Measurements from ENCODE around the gene TMEM132C. TPM values are rescaled to one million over a fixed set of nuclear protein-coding genes. Genes with fewer than 3 reads are reported as not detected.
A peak's percentile ranks its signal among the peaks of the same experiment; 100 is the strongest.

The TMEM132C gene
- total RNA-seq, 1 donor from 2014 or later: 6.7 TPM

DNA sequence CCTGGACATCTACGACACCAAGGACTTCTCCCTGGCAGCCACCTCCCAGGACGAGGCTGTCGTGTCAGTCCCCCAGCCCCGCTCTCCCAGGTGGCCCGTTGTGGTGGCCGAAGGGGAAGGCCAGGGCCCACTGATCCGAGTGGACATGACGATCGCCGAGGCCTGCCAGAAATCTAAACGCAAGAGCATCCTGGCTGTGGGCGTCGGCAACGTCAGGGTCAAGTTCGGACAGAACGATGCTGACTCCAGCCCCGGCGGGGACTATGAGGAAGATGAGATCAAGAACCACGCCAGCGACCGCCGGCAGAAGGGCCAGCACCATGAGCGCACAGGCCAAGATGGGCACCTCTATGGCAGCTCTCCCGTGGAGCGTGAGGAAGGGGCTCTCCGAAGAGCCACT lies 438.2 kb downstream of the TMEM132C start:
- DNase-seq (ENCODE audit: low spot score): no peak

DNA sequence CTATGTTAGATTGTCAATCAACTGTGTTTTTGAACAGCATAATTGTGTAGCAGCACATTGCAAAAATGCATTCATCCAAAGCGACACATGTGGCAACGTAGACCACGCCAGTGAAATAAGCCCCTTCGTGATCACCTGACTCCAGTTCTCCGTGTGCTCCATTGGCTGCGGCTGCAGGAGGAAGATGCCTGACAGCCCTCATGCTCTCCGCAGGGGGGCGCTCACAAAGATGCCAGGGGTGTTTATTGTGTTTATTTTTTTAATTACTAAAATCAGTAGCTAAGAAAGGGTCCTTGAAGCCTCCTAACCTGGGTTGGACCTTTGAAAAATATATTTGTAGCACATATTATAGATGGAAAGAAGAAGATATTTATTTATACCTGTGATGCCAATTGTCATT lies 440.5 kb downstream of the TMEM132C start:
- no peak for DNase-seq (ENCODE audit: low spot score)

DNA sequence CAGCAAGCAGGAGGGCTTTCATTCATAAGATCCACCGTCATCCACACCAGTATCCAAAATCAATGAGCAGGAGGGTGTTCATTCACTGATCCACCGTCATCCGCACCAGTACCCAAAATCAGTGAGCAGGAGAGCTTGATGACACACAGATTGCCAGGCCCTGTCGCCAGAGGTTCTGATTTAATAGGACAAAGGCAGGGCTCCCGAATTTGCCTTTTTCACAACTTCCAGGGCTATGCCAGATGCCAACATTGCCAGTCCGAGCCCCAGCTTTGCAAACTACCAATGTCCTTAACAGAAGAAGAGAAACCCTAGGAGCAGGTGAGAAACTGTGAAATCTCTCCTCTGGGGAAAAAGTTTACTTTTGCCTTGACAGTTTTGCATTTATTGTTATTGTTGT lies 441.8 kb downstream of the TMEM132C start:
- no peak for DNase-seq (ENCODE audit: low spot score)

DNA sequence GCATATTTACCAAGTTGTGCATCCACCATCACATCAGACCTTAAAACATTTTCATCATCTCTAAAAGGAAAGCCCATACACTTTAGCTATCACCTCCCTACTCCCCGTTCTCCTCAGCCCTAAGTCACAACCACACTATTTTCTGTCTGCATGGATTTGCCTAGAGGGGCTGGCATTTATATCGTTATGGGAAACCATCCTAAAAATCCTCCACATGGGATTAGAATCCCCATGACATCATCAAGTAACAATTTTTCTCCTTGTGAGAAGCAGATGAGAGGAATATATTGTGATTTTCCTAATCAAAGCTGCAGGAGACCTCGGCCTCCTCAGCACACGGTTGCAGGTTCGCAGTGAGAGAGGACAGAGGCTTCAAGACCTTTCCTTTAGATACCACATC lies 442.7 kb downstream of the TMEM132C start:
- no peak for DNase-seq (ENCODE audit: low spot score)

DNA sequence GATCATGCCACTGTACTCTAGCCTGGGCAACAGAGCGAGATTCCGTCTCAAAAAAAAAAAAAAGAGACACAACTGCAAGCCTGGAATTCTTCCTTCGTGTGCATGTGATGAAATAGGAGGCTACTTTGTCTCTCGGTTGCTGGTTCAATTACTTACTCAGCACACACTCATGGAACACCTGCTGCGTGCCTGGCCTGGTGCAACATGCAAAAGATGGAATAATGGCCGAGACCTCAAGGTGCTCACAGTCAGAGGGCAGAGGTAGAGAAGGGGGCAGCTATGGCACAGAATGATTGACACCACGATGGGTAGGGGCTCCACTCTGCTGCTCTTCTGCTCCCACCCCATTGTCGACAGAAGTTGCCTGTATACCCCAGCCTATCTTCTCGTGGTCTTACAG lies 444.5 kb downstream of the TMEM132C start:
- no peak for DNase-seq (ENCODE audit: low spot score)

DNA sequence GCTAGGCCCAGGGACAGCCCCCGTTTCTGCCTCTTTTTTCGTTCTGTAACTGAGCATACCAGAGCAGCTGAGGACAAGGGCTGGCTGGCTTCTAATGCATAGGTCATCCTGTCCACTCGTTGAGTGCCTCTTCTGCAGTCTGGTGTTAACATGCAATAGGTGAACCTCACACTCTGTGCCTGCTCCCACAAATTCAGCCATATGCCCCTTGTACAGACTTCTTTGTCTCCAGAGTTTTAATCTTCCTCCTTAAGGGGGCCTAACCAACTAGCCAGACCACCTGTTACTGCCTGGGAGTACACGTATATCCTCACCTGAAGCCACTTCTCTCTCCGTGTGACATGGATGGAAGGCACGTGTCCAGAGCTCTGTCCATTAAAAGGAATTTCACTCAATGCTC lies 445.7 kb downstream of the TMEM132C start:
- DNase-seq (ENCODE audit: low spot score): no peak

DNA sequence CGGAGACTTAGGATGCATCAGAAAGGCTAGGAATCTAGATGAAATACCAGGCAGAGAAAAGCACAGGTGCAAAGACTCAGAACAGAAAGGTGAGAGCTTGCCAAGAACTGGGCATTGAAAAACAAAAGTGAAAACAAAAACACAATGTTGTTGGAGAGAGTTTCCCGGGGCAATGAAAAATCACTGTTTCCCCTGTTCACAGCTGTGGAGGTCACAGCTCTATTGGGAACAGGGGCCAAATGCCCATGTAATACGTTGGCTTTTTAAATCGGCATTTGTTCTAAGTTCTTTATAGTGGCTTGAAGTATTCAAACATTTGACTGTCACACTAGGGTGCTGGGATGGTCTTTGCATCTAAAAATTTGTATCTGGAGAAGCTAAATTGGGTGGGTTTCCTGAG lies 448.5 kb downstream of the TMEM132C start:
- no peak for DNase-seq (ENCODE audit: low spot score)

DNA sequence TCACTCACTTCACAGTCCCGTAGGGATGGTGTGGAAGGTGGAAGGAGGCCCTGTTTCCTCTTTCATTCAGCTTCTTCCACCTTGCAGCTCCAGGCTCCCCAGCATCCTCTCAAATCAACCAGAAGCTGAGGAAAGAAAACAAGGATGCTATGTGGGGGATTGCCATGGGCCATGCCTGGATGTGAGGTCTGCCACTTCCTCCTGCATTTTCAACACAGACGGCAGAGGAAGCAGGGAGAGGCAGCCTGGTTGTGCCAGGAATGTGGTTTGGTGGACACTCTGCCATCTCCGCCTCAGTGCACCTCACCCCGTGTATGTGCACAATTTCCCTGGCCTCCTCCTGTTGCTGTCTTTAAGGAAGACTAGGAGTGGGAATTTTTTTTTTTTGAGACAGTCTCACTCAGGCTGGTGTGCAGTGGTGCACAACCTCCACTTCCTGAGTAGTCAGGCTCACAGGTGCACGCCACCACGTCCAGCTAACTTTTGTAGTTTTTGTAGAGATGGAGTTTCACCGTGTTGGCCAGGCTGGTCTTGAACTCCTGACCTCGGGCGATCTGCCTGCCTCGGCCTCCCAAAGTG lies 457.6 kb downstream of the TMEM132C start:
- no peak for DNase-seq (ENCODE audit: low spot score)

DNA sequence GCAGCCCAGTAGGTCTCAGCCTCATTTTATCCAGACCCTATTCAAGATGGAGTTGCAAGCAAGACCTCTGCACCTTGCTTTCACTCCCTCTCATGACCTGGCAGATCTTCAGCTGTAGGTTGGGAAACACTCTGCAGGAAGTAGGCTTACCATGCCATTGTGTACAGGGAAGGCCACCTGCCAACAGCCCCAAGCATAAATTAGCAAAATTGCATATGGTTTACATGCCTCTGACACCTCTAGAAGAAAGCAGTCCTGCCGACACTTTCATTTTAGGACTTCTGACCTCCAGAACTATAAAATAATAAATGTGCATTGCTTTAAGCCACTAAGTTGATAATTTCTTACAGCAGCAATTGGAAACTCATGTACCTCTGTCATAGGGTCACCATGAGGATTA lies 459.9 kb downstream of the TMEM132C start:
- no peak for DNase-seq (ENCODE audit: low spot score)

DNA sequence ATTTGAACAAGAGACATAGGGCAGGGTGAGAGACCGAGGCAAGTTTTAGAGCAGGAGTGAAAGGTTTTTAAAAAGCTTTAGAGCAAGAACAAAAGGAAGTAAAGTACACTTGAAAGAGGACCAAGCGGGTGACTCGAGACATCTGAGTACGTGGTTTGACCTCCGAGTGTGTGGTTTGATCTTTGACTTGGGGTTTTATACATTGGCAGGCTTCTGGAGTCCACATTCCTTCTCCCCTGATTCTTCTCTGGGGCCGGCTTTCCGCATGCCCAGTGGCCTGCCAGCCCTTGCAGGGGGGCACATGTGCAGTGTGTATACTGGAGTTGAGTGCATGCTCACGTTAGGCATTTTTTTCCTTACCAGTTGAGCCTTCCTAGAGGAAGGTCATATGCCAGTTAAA lies 460.5 kb downstream of the TMEM132C start:
- DNase-seq (ENCODE audit: low spot score): peak; percentile 39

DNA sequence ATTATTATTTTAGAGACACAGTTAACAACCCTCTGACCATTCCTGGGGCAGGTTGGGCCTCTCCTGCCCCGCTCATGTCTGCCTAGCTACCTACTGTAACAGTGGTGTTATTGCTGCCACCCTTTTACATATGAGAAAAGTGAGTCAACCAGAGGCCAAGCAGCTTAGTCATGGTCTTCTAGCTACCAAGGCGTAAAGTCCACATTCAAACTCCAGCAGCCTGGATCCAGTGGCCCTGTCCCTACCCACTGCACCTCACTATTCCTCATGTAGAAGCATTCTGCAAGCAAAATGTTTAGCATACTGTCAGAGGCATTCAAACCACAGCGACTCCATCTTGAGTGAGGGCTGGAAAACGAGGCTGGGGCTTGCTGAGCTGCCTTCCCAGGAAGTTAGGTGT lies 461.0 kb downstream of the TMEM132C start:
- DNase-seq (ENCODE audit: low spot score): no peak

DNA sequence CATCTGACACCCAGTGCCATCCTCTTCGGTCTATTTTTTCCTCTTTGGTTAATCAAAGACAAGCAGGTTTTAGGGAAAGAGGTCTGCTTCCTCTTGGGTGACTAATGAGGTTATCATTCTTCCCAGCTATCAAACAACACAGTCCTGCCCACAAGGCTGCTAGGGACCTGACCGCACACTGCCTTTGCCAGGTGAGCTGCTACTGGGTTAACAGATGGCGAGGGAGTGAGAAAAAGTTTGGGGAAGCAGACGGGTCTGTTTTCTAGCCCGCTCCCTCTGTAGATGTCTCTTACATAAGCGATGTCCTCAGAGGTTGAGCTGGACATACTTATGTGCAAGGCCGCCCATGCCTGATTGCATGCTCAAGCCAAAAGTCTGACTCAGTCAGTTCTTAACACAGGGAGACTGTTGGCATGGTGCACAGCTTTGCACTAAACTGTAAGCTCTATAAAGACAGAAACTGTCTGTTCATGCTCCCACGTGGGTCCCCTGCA lies 462.7 kb downstream of the TMEM132C start:
- DNase-seq (ENCODE audit: low spot score): no peak

DNA sequence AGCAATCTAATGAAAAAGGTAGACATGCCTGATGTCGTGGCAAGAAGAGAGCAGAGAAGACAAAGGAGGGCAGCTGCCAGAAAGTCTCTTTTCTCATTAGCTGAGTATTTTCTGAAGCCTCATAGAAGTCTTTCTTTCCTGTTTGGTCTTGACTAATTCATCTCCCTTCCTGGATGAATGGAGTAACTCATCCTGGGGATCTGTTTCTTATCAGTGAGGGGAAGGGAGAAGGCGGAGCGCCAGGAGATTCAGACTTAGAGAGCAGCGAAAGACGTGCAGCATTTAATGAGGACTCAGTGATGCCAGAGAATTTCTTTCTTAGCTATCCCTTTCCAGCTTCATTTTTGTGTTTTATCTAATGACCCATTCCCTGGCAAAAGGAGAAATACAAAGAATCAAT lies 467.4 kb downstream of the TMEM132C start:
- DNase-seq (ENCODE audit: low spot score): no peak

DNA sequence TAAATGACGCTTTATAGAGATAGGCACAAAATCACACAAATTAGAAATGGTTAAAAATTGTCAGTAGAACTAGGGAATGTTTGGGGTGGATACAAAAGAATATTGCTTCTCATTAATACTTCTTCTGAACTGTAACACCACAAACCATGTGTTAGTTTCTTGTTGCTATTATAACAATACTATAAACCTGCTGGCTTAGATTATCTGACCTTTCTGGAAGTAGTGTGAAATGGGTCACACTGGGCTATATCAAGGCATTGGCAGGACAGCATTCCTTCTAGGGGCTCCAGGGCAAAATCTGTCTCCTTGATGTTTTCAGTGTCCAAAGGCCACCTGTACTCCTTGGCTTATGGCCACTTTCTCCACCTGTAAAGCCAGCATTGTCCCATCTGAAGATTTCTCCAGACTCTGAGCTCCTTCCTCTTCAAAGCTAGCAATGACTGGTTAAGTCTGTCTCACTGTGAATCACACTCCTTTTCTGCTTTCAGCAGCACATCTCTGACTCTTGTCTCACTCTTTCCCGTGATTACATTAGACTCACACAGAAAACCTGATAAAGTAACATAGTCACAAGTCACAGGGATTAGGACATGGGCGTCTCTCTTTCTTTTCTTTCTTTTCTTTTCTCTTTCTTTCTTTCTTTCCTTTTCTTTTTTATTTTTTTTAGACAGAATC lies 470.5 kb downstream of the TMEM132C start:
- no peak for DNase-seq (ENCODE audit: low spot score)

DNA sequence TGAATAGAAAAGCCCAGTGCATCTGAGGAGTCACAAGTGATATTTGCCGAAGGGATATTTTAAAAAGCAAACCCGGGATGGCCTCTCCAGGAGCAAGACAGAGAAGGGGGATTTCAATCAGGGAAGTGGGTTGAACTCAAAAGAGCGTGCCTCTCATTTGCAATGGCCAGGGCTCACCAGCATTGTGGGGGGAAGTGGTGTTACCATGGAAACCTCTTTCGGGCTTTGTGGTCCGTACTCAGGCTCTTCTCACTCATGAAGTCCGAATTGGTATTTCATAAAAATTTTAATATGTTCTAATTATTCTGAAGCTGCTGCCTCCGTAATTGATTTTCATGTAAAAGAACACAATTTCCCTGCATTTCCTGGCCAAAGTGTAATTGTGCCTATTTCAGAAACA lies 476.9 kb downstream of the TMEM132C start:
- no peak for DNase-seq (ENCODE audit: low spot score)

DNA sequence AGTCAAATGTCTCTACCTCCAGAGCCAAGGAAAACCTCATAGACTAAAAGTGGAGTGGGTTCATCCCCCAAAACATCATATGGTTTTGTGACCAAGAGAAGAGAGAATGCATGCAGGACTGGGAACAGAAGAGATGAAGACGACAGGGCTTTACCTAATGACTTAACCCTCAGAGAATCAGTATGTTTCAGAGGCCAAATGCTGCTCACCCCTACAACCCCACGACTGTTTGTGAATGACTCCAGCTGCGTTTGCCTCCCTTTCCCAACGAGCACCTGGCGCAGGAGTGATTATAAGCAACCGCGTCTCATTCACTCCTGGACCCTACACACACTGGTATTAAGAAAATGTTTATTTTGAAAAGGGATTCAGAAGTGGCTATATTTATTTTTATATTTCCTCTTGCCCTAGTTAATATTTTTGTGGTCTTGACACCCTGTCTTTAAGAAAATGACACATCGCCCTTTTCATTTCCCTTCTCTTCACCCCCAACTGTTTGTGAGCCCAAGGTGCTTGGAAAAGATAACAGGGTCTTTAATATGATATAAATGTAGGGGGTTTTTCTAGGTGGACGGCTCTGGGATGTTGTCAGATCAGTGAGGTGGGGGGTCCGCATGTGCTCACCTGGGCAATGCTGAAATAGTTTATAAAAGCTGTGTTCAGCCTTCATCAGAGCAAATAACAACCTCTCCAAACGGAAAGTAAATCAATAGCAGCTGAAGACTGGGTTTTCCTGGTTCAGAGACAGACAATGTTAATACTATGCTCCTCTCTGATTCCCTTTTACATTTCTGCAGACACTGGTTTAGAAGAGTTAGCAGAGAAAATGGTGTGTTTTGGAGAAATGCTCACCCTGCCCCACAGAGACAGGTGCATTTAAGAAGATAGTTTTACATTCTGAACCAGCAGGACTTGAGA lies 479.1 kb downstream of the TMEM132C start:
- DNase-seq (ENCODE audit: low spot score): no peak

DNA sequence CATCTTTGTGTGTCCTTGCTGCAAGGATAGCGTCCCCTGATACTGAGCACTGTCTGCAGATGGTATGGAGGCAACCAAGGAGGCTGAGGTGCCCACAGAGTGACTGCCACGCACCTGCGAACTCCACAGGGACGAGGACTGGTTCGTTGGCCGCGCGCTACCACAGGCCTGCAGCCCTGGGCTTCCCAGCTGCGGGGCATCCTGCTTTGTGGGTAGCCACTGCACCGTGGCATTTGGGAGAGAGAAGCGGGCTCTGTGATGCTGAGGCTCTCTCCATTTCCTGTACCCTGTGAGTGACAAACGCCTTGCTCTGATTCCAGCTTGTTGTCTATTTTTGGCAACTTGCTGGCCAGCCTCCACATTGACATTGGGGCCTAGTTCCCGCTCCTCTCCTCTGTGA lies 480.5 kb downstream of the TMEM132C start:
- no peak for DNase-seq (ENCODE audit: low spot score)

DNA sequence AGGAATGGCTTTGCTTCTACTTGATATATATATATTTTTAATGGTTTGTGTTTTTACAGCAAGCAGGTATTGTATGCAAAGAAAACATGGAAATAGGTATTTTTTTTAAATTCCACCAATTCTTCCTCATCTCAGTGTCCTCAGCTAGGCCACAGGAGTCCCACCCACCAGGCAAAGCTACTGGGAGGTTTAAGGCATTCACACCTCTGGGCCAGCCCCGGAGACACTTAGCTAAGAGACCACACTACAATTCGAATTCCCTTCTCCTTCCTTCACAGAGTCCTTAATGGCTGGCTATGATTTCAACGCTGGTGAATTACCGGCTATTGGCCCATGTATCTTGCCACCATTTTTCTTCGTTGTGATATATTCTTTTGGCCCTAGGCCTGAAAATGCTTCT lies 485.4 kb downstream of the TMEM132C start:
- DNase-seq (ENCODE audit: low spot score): no peak

DNA sequence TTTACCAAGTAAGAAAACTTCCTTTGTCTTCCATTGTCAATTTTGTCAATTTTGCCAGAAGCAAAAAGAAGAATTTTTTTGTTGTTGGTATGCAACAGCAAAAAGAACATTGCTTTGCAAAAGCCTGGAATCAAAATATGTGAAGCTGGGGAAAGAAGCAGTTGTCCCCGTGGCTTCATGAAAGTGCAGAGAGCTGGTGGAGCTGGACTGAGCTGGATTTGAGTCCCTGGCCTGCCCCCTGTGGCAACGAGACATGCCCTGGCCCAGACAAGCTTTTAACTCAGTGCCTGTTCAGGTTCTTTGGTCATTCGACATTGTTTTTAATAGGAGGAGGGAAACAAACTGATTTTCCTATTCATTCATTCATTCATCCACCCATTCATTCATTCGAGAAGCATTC lies 486.5 kb downstream of the TMEM132C start:
- DNase-seq (ENCODE audit: low spot score): no peak

DNA sequence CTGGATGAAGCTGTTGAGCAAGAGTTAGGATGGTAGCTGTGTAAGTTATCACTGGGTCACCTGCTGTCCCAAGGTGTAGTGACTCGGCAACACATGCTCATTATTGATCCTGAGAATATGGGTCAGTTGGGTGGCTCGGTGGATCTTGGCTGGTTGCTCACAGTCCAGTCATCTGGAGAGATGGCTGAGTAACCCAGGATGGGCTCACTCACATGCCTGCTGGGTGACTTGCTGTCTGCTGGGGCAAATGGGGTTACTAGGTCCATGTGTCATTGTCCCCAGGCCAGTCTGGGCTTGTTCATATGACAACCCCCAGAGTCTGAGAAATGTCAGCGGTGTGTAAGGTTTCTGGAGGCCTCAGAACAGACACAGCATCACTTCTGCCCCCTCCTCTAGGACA lies 487.3 kb downstream of the TMEM132C start:
- no peak for DNase-seq (ENCODE audit: low spot score)

DNA sequence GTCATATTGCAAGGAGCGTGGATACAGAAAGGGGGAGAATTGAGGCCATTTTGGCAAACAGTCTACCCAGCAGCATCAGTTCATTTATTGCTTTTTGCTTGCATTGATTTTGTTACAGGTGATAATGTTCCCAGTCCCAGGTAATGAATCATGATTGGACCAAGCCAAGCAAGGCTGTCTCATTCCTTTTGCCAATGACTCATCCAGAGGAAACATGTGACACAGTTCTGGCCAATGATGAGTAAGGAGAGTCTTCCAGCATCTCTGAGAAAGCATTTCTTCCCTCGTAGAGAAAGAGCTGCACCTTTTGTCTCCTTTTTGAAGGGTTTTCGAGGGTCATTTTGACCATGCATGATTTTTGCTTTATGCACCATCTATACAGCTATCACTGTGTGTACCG lies 488.6 kb downstream of the TMEM132C start:
- DNase-seq (ENCODE audit: low spot score): no peak

All from mucosa of gallbladder (tissue), 1 donor.